Keratinocyte (primary cell): ENCODE measurements around the gene CHERP. TPM values are rescaled to one million over a fixed set of nuclear protein-coding genes. Genes with fewer than 3 reads are reported as not detected.

Experiments
- DNase-seq: peaks from one replicate; pipeline ENCODE4 v3.0.0-alpha.2; 2011; ENCODE audit warnings: low read depth, missing footprints, low spot score
- FAIRE-seq: peaks from 2 replicates; lab custom pipeline; 2011; peaks lifted over from hg19 to GRCh38; lab: Jason Lieb, UNC
- H2AFZ ChIP-seq: 2 replicates; pipeline ENCODE4 v1.6.0; 2012; ENCODE audit warnings: low read length, control low read depth, inconsistent platforms; ENCODE audit not compliant: control insufficient read depth
- H3K27ac ChIP-seq: 2 replicates; pipeline ENCODE4 v1.5.1; 2011; ENCODE audit warnings: low read length; ENCODE audit not compliant: control insufficient read depth, insufficient read depth
- H3K27me3 ChIP-seq: 3 replicates; pipeline ENCODE4 v1.6.0; 2011; ENCODE audit warnings: low read length; ENCODE audit not compliant: control insufficient read depth, insufficient read depth; ENCODE audit errors: extremely low read depth
- H3K36me3 ChIP-seq, 2 experiments: 2 replicates in 1 of 2; 3 replicates in 1 of 2; pipeline ENCODE4 v1.5.1; 2011; ENCODE audit warnings: low read length in 2 of 2, mild to moderate bottlenecking in 1 of 2; ENCODE audit not compliant: control insufficient read depth in 2 of 2, insufficient read depth in 2 of 2; ENCODE audit errors: extremely low read depth in 1 of 2
- H3K4me1 ChIP-seq: 3 replicates; pipeline ENCODE4 v1.5.1; 2011; ENCODE audit warnings: low read length; ENCODE audit not compliant: control insufficient read depth, insufficient read depth; ENCODE audit errors: extremely low read depth
- H3K4me2 ChIP-seq: 3 replicates; pipeline ENCODE4 v1.6.0; 2011; ENCODE audit warnings: low read depth, low read length; ENCODE audit not compliant: control insufficient read depth, insufficient read depth; ENCODE audit errors: extremely low read depth
- H3K4me3 ChIP-seq, 3 experiments: fragments of 200-600 bp in 1 of 3; sonication (generic) in 1 of 3; 2 replicates in 2 of 3; 3 replicates in 1 of 3; pipeline ENCODE4 v1.5.1; 2011 to 2016; ENCODE audit warnings: low read length in 3 of 3, mild to moderate bottlenecking in 3 of 3, control low read depth in 2 of 3, inconsistent platforms in 1 of 3, low read depth in 1 of 3, mixed read lengths in 1 of 3, mixed run types in 1 of 3, moderate library complexity in 1 of 3; ENCODE audit not compliant: control insufficient read depth in 2 of 3, insufficient read depth in 2 of 3; ENCODE audit errors: extremely low read depth in 1 of 3
- H3K79me2 ChIP-seq: 2 replicates; pipeline ENCODE4 v1.6.0; 2012; ENCODE audit warnings: low read length; ENCODE audit not compliant: control insufficient read depth, insufficient read depth
- H3K9ac ChIP-seq: 3 replicates; pipeline ENCODE4 v1.6.0; 2011; ENCODE audit warnings: low read length; ENCODE audit not compliant: control insufficient read depth, insufficient read depth; ENCODE audit errors: extremely low read depth
- H3K9me1 ChIP-seq: 3 replicates; pipeline ENCODE4 v1.6.0; 2011; ENCODE audit warnings: low read length; ENCODE audit not compliant: control insufficient read depth, insufficient read depth; ENCODE audit errors: extremely low read depth
- H3K9me3 ChIP-seq: 2 replicates; pipeline ENCODE4 v1.5.1; 2012; ENCODE audit warnings: low read depth, low read length; ENCODE audit not compliant: control insufficient read depth
- H4K20me1 ChIP-seq: 3 replicates; pipeline ENCODE4 v1.6.0; 2011; ENCODE audit warnings: low read length; ENCODE audit not compliant: control insufficient read depth, insufficient read depth; ENCODE audit errors: extremely low read depth
- EZH2 ChIP-seq: IDR thresholded peaks from one replicate; pipeline ENCODE4 v1.6.1; 2012; ENCODE audit warnings: inconsistent platforms, mild to moderate bottlenecking, low read length, moderate library complexity
- dilution Hi-C: fragments of 300-500 bp; cut with MboI; formaldehyde crosslinking; loops from one replicate; pipeline ENCODE4 v1.7.0; 2020; ENCODE audit warnings: low sequenced_read_pairs; ENCODE audit not compliant: extremely low pct_ligation_motif_present
- polyA plus RNA-seq, 5 experiments: library from polyadenylated mRNA; depleted of rRNA in 3 of 5; stranded (reverse) in 3 of 5; stranded (forward) in 1 of 5; unstranded in 1 of 5; fragments of >200 nt; gene quantifications; 1 replicate in 1 of 5; 2 replicates in 3 of 5; 3 replicates in 1 of 5; pipeline versions ENCODE4 v1.2.1 to v1.2.3, GENCODE V29; 2011 to 2012; ENCODE audit warnings: missing spikeins in 2 of 5, low read depth in 1 of 5, low replicate concordance in 1 of 5
- TF ChIP-seq, protein P1 (sequence below), 3 experiments: IDR thresholded peaks in 1 of 3; conservative IDR thresholded peaks in 1 of 3; optimal IDR thresholded peaks in 1 of 3; 2 replicates in 2 of 3; 3 replicates in 1 of 3; pipeline versions ENCODE3 to v1.5.1; 2011; ENCODE audit warnings: low read length in 3 of 3, mild to moderate bottlenecking in 3 of 3, moderate library complexity in 2 of 3, control low read depth in 1 of 3, inconsistent platforms in 1 of 3; ENCODE audit not compliant: insufficient read depth in 2 of 3; ENCODE audit errors: extremely low read depth in 1 of 3

Gene CHERP
- polyA plus RNA-seq, 1 donor (not counting 4 experiments of a cell fraction or from before 2014, with no cell fraction given), result 3.6 TPM

GRCh38 chr19:16522559-16523377 is 19.5 kb downstream of the CHERP start:
- Histone ChIP-seq H3K9me3 (no peaks in the 10 kb centered on the region), H2AFZ (no peak overlapping the region), H3K79me2 (peaks cover 7% of the 10 kb centered on the region), H3K27me3 (no peaks in the 10 kb centered on the region), H3K9me1 (no peaks in the 10 kb centered on the region), H3K4me2 (no peak overlapping the region), H3K4me3 (no peak overlapping the region), H3K9ac (no peak overlapping the region), H3K4me1 (no peaks in the 10 kb centered on the region), H3K27ac (no peak overlapping the region), H4K20me1 (no peaks in the 10 kb centered on the region), H3K36me3 (peaks cover 53 to 71% of the 10 kb centered on the region in 2 experiments)
- TF ChIP-seq EZH2, result no peak
- TF ChIP-seq, protein P1, sequence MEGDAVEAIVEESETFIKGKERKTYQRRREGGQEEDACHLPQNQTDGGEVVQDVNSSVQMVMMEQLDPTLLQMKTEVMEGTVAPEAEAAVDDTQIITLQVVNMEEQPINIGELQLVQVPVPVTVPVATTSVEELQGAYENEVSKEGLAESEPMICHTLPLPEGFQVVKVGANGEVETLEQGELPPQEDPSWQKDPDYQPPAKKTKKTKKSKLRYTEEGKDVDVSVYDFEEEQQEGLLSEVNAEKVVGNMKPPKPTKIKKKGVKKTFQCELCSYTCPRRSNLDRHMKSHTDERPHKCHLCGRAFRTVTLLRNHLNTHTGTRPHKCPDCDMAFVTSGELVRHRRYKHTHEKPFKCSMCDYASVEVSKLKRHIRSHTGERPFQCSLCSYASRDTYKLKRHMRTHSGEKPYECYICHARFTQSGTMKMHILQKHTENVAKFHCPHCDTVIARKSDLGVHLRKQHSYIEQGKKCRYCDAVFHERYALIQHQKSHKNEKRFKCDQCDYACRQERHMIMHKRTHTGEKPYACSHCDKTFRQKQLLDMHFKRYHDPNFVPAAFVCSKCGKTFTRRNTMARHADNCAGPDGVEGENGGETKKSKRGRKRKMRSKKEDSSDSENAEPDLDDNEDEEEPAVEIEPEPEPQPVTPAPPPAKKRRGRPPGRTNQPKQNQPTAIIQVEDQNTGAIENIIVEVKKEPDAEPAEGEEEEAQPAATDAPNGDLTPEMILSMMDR (optimal IDR thresholded peaks at IDR 0.05 in 1 of 3, IDR thresholded peaks at IDR 0.05 in 1 of 3, conservative IDR thresholded peaks at IDR 0.05 in 1 of 3; ENCODE audit: extremely low read depth in 1 of 3, insufficient read depth in 2 of 3, low read length in 3 of 3), result no peak
- DNase-seq, result no peak
- no peak for FAIRE-seq
- dilution Hi-C loops, result no loop called here

DNA sequence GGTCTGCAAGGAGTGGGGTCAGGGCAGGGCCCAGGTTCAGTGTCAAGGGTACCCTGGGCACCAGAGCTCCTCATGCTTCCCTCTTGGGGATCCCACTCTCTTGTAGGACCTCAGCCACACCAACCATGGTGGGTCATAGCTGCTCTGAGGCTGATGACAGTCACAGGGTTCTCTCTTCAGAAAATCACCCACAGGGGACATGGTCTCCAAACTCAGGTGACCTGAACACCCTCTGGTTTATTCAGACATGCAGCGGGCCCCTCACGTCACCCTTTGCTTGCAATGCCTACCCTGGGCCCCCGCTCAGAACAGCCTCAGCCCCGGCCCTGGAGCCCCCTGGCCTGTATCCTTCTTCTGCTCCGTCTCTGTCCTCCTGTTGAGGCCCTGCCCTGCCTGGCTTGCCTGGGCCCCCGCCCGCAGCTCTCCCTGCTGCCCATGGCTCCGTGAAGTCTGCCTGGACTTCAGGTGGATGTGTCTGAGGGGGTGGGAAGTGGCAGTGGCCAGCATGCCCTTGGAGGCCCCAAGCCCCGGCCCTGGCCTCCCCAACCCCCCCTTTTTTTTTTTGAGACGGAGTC is 20.4 kb downstream of the CHERP start:
- DNase-seq, result no peak
- no peak for FAIRE-seq
- dilution Hi-C loops, result no loop called here
- no peak for TF ChIP-seq EZH2
- TF ChIP-seq, protein P1 (optimal IDR thresholded peaks at IDR 0.05 in 1 of 3, IDR thresholded peaks at IDR 0.05 in 1 of 3, conservative IDR thresholded peaks at IDR 0.05 in 1 of 3; ENCODE audit: extremely low read depth in 1 of 3, insufficient read depth in 2 of 3, low read length in 3 of 3), result no peak
- Histone ChIP-seq H2AFZ (no peak overlapping the region), H3K79me2 (peaks cover 3% of the 10 kb centered on the region), H3K4me2 (no peak overlapping the region), H3K4me1 (no peaks in the 10 kb centered on the region), H3K27ac (no peak overlapping the region), H3K9ac (no peak overlapping the region), H3K27me3 (no peaks in the 10 kb centered on the region), H4K20me1 (no peaks in the 10 kb centered on the region), H3K9me1 (no peaks in the 10 kb centered on the region), H3K36me3 (peaks cover 50 to 71% of the 10 kb centered on the region in 2 experiments), H3K9me3 (no peaks in the 10 kb centered on the region), H3K4me3 (no peak overlapping the region)
